ENCODE data around the gene KRT13.

Gene KRT13

DNA sequence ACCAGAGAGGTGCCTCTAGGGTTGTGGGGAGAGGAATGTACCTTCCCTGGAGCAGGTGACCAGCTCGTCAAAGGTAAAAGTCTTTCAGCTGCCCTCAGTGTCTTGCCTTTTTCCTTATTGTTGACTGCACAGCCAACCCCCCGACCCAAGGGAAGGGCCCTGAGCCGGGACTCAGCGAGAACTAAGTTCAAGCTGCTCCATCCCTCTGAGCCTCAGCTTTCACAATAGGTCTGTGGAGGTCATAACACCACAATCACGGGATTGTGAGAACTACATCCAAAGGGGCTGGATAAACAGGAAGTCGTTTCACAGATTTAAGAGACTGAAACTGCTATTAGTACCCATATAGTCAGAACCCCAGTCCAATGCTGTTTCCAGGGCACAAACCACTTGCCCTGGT, 13.1 kb downstream of the KRT13 start:
- DNase-seq, result no peak

DNA sequence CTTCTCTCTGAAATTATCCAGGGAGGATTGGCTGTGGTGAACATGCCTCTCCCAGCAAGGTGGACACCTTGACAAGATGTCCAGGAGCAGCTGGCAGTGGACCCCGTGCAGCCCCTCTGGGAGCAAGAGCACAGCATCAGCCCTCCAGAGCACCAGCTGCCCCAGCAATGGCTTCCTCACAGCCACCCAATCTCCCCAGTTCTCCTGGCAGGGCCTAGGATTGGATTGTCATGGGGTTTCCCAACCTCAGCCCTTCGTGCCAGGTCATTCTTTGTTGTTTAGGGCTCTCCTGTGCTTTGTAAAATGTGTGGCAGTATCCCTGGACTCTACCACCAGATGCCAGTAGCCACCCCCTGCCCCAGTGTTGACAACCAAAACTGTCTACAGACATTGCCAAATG, 13.9 kb downstream of the KRT13 start:
- DNase-seq, result no peak

DNA sequence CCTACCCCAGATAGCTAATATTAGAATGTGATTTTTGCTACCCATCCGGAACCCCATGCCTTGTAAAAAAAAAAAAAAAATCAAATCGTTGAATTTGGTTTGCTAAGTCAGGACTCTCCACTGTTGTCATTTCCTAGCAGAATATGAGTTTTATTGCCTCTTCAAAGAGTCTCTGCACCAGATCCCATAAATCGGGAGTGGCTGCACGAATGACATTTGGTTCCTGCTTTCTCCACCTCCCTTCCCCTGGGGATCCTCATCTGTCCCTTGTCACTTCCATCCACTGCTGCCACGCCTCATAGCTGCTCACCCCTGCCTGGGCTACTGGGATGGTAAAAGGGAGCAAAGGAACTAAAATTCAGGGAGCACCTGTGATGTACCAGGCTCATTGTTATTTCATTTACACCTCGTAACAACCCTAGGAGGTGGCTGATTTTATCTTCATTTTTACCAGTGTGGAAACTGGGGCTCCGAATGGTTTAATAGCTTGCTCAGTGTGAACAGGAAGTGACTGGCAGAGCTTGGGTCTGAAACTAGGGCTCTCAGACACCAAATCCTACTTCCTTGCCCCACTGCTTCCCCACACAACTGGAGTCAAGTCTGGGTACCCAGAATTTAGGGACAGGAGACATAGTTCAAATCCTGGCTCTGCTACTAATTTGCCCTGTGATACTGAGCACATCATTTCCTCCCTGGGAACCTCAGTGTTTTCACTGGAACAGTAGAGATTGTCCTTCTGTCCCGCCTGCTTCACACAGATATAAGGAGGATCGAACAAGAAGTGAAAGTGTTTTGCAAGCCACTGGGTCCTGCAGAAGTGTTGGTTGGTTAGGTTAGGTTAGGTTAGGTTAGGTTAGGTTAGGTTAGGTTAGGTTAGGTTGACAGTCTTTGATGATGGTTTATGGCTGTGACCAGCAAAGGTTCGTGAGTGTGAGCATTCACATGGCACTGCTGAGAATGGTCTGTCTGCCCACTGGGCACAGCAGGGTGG, 15.1 kb downstream of the KRT13 start:
- DNase-seq, result no peak

DNA sequence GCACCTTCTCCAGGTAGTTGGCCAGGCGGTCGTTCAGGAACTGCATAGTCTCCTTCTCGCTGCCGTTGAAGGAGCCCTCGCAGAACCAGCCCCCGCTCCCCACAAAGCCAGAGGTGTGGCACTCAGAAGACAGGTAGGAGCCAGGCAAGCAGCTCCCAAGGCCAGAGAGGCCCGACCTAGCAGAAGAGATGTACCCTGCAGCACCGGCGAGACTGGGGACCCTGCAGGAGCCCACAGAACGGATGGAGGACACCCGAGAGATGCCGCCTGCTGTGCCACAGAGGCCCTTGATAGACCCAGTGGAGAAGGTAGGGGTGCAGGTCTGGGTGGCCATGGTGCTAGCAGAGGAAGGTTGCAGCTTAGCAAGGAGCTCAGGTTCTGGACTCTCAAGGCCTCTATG, 15.9 kb downstream of the KRT13 start, which contains the start of gene KRT36:
KRT36 (minus strand) TSS at position 380 of the 400 bp plus-strand sequence; CDS start at position 334, 46 bp downstream.
- no peak for DNase-seq

DNA sequence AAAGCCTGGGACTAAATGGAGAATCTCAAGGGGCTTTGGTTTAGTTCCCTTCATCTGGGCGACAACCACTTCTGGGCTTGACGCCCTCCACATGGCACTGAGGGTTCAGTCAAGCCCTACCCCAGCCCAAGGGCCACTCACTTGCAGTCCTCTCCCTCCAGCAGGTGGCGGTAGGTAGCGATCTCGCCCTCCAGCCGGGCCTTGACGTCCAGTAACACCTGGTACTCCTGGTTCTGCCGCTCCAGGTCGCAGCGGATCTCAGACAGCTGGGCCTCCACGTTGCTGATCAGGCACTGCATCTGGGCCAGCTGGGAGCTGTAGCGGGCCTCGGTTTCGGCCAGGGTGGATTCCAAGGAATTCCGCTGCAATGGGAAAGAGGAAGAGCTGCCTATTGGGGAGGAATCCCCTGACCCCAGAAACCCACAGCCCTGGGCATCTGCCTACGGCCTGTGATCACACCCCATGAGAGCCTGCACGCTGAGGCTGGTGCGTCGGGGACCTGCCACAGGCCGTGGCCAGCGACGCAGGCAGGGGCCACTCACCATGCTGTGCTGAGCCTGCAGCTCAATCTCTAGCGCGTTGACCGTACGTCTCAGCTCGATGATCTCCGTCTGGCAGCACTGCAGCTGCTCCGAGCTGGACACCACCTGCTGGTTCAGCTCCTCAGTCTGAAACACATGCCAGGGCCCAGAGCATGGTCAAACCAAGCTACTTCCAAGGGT, 18.4 kb downstream of the KRT13 start:
- DNase-seq, result no peak

DNA sequence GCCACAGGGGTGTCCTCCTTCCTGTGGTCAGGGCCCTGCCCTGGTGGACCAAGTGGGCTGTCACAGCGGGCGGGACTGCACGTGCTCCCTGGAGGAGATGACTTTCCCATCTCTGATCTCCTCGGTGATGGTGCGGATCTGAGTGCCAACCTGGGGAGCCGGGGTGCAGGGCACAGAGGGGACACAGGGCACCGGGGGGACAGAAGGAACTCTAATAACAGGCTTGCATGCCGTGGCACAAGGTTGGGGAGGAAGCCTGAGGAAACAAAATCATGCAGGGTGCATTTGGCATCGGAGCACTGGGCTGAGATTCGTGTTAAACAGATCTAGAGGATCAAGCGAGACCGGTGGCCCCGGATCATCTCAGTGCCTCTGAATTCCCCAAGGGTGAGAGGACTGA, 19.1 kb downstream of the KRT13 start:
- no peak for DNase-seq

DNA sequence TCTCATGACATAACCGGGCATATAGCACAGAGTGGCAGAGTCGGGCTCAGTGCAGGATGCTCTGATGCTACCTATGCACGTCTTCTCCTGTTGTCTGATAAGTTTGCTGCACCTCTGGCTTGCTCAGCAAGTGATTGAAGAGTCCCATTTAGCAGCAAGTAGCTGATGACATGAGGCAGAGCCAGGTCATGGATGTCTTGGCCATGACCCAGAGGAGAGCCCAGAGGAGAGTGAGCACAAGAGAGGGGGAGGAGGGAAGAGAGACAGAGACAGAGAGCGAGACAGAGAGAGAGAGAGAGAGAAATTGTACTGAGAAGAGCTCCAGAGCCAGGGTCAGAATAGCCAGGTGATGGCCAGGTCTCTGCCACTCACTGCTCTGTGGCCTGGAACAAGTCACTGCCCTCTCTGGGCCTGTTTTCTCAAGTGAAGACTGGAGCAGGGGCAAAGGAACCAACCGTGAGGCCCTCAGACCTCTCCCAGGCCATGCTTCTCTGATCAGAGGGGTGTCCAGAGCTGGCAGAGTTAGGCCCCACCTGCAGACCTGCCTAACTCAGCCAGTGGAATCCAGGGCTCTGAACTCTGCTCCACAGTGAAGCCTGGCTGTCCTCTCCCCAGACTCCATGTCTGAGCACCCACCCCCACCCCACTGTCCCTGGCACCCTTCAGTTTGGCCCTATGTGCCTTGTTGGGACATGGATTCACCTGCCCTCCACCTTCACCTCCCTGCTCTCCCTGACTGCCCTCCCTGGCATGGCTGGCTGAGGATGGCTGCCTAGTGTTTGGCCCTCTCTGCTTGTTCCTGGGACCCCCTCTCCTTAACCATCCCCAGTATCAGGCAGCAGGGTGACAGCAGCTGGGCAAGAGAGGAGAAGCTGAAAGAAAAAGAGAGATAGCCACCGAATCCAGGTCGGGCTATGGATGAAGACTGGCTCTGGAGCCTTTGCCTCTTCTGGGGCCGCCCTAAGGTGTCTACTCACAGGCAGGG, 20.2 kb downstream of the KRT13 start:
- DNase-seq, result no peak

DNA sequence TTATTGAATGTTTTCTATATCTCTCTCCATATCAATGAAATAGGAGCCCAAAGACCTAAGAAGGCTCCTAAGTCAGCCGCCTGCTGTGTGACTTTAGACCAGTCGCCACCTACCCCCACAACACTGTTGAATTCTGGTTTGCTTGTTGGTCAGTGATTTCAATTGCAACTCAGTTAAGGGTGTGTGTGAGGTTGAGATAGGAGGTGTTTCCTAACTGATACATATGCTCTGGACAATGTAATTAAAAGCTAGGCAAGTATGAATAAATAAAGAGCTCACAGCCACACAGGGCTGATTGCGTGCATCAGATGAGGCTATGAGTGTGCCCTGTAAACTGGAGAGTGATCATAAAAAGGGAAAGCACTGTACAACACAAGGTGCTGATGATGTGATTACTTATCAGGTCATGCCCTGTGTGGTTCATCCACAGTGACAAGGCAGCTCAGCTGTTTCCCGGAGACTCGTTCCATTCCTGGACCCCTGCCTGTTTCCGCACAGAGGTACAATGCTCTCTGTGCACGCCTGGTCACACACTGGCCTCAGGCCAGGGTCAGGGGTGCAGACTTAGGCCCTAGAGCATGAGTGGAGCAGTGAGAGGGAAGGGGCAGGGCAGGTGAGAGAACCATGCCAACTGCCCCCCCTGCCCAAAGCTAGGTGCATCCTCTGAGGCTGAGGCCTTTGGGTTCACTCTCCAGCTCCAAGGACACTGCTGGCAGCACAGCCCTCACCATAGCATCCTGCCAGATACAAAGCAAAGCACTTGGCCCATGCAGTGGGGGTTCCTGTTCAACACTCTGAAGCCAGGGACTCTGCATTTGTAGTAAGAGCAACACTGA, 21.2 kb downstream of the KRT13 start:
- DNase-seq, result no peak

DNA sequence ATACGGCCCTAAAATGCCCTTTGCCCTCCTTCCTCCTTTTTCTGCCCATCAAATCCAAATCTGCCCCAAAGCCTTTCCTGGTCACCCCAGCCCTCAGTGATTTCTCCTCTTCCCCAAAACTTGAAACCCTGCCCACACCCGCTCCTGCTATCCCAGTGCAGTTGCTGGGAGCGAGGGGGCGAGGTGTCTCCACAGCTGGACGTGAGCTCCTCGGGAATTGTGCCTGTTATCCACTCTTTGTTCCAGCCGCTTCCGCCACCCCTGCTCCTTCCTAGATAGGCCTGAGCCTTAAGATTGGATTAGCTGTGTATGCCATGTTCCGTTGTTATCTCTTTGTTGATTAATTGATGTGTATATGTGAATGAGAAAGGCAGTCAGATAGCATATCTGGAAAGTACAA, 21.9 kb downstream of the KRT13 start:
- DNase-seq, result no peak

DNA sequence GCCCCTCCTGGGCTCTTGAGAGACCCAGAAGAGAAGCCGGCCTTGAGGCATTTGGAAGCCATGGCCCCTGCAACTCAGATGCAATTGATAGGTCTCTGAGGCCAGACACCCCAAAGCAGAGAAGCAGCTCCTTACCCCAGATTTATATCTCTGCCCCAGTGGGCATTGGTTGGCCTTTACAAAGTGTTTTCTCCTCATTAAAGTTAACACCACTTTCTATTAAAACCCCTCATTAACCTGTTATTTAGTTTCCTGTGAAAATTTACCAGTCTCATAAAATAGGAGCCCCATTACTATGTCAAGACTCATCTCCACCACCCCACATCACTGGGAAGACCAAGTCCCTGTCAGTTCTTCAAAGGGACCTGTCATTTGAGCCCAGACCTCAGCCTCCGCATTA, 24.4 kb downstream of the KRT13 start, which contains the start of gene KRT35:
KRT35 (minus strand) TSS at position 116 of the 400 bp plus-strand sequence; CDS start at position 62, 54 bp downstream.
- no peak for DNase-seq

DNA sequence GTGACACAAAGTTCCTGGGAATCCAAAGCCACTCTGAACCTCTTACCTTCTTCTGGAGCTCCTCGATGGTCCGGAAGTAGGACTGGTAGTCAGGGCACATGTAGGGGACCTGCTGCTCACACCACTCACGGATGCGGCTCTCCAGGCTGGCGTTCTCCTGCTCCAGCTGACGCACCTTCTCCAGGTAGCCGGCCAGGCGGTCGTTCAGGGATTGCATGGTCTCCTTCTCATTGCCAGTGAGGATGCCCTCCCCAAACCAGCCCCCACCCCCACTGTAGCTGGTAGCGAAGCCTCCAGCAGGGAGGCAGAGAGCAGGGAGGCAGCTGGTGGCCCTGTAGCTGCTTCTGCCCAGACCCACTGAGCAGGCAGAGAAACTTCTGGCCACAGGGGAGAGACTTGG, 24.8 kb downstream of the KRT13 start:
- no peak for DNase-seq

DNA sequence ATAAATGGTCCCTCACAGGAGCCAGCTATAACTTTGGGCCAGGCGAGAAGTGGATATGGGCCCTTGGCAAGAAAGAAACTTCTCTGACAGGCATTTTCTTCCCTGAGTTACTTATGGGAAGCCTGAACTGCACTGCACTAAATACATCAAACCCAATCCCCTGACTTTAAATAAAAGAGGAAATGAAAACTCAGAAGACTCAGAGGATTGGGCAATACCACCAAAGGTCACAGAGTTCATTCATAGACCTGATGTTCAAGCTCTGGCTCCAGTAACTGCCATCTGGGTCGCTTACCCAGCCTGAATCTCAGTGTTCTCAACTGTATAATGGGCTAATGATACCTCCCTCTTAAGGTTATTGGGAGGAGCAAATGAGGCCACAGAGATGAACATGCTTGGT, 25.3 kb downstream of the KRT13 start:
- DNase-seq, result no peak

DNA sequence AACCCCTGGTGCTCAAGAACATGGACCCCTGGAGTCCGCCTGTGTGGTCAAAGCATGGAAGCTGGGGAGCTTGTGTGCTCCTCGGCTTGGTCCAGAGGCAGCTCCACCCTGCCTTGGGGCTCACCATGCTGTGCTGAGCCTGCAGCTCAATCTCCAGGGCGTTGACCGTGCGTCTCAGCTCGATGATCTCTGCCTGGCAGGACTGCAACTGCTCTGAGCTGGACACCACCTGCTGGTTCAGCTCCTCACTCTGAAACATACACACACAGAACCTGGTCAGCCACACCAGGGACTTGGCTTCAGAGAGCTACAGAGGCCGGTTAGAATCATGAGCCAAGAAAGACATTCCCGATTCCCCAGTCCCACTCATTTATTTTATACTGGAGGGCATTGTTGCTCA, 27.2 kb downstream of the KRT13 start:
- no peak for DNase-seq

DNA sequence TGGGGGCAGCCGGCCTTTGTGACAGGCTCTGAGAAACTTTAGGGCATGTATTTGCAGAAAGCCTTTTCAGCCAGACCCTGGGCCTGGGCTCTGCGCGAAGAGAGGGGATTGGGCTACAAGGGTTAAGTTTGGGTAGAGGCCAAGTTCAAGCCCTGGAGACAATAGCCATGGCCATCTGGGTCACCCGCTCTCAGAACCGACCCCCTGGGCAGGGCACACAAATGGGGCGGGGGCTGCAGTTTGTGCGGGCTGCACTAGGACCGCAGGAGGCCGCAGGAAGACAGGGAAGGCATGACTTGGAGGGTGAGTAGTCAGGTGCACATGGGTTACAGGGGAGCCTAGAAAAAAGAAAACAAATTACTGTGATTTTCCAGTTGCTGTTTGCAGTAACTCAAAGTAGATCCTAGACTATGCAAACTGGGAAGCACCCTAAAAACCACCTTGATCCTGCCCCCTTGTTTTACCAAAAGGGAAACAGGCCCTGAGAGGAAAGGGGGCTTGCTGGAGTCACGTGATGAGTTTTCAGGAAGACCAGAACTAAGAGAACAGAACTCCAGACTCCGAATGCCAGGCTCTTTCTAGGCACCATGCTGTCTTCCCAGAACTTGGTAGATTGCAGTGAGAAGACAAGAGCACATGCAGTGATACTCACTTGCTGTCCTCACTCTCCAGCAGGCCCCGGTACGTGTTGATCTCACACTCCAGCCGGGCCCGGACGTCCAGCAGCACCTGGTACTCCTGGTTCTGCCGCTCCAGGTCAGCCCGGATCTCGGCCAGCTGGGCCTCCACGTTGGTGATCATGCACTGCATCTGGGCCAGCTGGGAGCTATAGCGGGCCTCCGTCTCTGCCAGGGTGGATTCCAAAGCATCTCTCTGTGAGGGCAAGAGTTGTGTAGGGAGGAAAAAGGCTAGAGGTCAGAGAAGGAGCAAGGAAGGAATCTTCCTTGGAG, 28.3 kb downstream of the KRT13 start:
- no peak for DNase-seq

DNA sequence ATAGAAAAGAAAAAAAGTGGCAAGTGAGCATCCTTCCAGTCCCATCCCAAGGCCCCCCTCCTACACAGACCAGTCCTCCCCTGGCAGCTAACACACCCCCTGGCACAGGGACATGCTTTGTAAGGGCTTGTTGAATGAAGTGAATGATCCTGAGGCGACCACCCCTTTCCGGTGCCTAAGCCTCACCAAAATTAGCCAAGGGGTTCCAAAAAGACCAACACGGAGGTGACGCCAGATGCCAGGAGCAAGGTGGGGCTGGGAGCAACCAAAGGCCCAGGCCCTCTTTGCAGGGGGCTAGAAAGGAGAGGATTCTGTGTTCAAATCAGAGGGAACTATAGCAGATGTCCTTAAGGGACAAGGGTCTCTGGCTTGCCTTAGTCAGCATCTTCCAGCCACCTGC, 30.0 kb downstream of the KRT13 start:
- no peak for DNase-seq

DNA sequence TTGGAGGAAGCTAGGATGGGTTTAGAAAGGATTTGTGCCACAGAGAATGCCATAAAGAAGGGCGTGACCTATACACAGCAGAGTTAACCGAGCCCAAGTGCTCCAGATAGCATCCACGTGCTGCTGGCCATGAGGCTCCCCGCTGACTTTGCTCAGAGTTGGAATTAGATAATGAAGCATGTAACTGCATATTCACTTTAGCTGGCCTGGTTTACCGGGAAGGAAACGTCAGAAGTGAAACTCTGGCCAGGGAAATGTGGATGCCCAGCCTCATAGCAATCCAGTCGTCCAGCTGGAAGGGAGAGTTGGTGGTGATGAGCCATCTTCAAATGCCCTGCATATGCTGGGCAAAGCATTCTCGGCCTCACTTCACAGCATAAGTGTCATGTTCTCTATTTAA, 30.5 kb downstream of the KRT13 start:
- DNase-seq, result no peak

DNA sequence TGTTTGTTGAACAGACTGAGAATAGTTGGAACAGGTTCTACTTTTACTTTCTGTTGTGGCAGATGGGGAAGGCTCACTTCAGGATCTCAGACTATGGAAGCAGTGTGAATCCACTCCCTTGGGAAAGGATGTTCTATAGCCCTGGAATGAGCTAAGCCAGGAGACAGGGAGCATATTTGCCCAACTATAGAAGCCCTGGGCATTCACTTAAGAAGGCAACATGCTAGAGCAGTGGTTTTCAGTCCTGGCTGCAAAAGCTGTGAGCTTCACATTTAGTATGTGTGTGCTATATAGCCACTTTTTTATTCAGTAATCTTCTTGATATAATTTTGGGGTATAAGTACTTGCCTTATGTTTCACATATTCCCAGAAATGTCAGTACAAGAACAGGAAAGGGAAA, 37.1 kb downstream of the KRT13 start:
- no peak for DNase-seq

DNA sequence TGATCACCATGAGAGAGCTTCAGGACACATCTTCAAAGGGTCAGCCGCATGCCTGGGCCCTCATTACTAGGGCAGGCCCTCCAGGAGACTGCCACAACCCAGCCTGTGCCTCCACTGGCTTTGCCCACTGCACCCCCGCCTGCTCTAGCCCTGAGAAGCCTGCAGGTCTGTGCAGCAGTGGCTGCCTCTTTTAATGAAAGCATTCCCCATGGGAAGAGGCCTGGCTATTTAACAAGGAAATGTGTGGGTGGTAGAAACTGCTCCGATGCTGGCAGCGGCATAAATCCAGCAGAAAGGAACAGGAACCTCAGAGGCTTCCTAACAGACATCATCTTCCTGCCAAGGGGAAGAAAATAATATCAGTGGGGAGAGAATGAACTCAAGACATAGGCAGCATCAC, 37.9 kb downstream of the KRT13 start:
- no peak for DNase-seq

DNA sequence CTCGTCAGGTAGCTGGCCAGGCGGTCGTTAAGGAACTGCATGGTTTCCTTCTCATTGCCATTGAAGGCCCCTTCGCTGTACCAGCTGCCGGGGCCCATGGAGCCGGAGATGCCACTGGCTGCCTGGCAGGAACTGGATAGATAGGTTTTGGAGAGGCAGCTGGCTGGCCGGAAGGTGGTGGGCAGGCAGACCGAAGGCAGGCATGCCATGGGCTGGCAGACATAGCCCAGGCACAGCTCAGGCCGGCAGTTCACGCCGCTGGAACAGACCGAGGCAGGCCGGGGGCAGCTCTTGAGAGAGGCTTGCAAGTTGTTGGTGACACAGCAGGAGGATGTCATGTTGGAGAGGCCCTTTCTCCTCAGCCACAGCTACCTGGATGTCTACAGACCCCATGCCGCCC, 38.4 kb downstream of the KRT13 start, which contains the start of gene KRT32:
KRT32 (minus strand) TSS at position 399 of the 400 bp plus-strand sequence; CDS start at position 338, 61 bp downstream.
- no peak for DNase-seq

DNA sequence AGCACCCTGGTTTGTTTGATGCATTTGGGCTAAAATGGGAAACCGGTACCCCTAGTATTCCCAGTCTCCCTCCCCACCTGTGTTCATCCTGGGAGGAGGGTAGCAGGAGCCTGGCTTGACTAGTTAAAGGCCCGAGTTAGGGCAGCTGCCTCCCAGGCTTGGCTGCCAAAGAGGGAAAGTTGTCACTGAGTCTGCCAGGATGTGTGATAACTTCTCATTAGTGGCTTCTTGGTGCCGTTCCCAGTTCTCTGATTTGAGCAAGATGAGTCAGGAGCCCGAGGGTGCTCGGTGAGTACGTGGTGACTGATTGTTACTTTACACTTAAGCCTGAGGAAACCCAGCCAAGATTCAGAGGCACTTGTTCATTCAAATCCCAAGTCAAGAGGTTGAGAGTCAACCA, 40.7 kb downstream of the KRT13 start:
- peak; percentile 56 to 76 for DNase-seq

All from NCI-H446 (cell line).